ENCODE data around the gene KAT6B.

DNA sequence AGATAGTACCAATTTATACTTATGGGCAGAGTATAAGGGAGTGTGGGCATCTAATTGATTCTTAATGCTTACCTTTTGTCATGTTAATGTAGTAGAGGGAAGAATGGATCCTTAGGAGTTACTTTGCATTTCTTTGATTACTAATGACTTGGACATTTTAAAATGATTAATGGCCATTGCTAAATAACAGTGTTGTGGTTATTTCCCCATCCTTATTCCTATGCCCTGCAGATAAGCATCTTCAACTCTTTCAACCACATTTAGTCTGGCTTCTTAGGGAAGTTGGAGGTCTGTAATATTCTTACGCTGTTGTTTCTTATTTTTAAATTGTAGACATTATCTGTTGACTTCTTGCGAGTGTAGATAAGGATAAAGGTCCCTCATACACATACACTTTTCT, 37.2 kb downstream of the KAT6B start:
- TF ChIP-seq TAF1 (IDR thresholded peaks at IDR 0.05; ENCODE audit: low read depth, low read length) (no peak), POLR2AphosphoS5 (IDR thresholded peaks at IDR 0.05; ENCODE audit: low read depth, low read length) (no peak), POLR2A (IDR thresholded peaks at IDR 0.05; ENCODE audit: low read depth, low read length) (no peak)

Measured in GM12891 (cell line).